HEK293 (cell line): ENCODE results near the gene FBXL7.

ENCODE experiments used
- CTCF ChIA-PET: fragments of 350-600 bp; formaldehyde crosslinking; extraction: SDS; loops from one replicate; lab custom pipeline; 2021; ENCODE audit warnings: antibody characterized with exemption; lab: Yijun Ruan, JAX
- POLR2A ChIA-PET: fragments of 300-600 bp; formaldehyde crosslinking; extraction: SDS; loops from one replicate; lab custom pipeline; 2020; ENCODE audit warnings: antibody characterized with exemption, inconsistent platforms; lab: Yijun Ruan, JAX
- H3K27ac ChIP-seq: fragments of 200-500 bp; sonication (Bioruptor generic); 2 replicates; pipeline ENCODE4 v1.5.1; 2014; ENCODE audit warnings: low read depth, low read length, control low read depth, inconsistent platforms; ENCODE audit errors: extremely low read depth
- H3K36me3 ChIP-seq, 2 experiments: fragments of 200-500 bp in 1 of 2; sonication (Bioruptor generic) in 1 of 2; 1 replicate in 1 of 2; 2 replicates in 1 of 2; pipeline ENCODE4 v1.5.1; 2014 to 2017; ENCODE audit warnings: inconsistent platforms in 2 of 2, low read length in 2 of 2; ENCODE audit not compliant: control insufficient read depth in 2 of 2, insufficient read depth in 1 of 2
- H3K4me1 ChIP-seq: fragments of 200-500 bp; sonication (Bioruptor generic); 2 replicates; pipeline ENCODE4 v1.5.1; 2014; ENCODE audit warnings: mild to moderate bottlenecking, low read length, inconsistent platforms; ENCODE audit not compliant: control insufficient read depth, insufficient read depth
- H3K4me3 ChIP-seq: 2 replicates; pipeline ENCODE4 v1.5.1; 2011; ENCODE audit warnings: low read depth, mild to moderate bottlenecking, control low read depth, low read length, moderate library complexity
- H3K9me3 ChIP-seq: fragments of 200-500 bp; sonication (Bioruptor generic); 2 replicates; pipeline ENCODE4 v1.5.1; 2014; ENCODE audit warnings: low read depth, low read length, inconsistent platforms; ENCODE audit not compliant: control insufficient read depth, insufficient read depth
- HIC1 ChIP-seq: fragments of 450-650 bp; formaldehyde crosslinking; IDR thresholded peaks from 2 replicates; pipeline ENCODE4 v1.5.1; 2016; ENCODE audit warnings: missing biosample characterization, missing genetic modification characterization
- KLF1 ChIP-seq: fragments of 450-650 bp; formaldehyde crosslinking; IDR thresholded peaks from 2 replicates; pipeline ENCODE4 v1.5.1; 2016; ENCODE audit warnings: missing biosample characterization, missing genetic modification characterization
- OSR2 ChIP-seq: fragments of 450-650 bp; formaldehyde crosslinking; IDR thresholded peaks from 2 replicates; pipeline ENCODE4 v1.5.1; 2016; ENCODE audit warnings: missing biosample characterization, missing genetic modification characterization
- PRDM1 ChIP-seq: fragments of 450-650 bp; formaldehyde crosslinking; IDR thresholded peaks from 2 replicates; pipeline ENCODE4; 2016; ENCODE audit warnings: missing biosample characterization, missing genetic modification characterization
- RBAK ChIP-seq: fragments of 450-650 bp; formaldehyde crosslinking; IDR thresholded peaks from 2 replicates; pipeline ENCODE4 v1.5.1; 2016; ENCODE audit warnings: missing biosample characterization, missing genetic modification characterization
- ZBTB44 ChIP-seq: fragments of 450-650 bp; IDR thresholded peaks from 2 replicates; pipeline ENCODE4 v1.5.1; 2018; ENCODE audit warnings: missing biosample characterization, mild to moderate bottlenecking, missing genetic modification characterization
- ZBTB48 ChIP-seq: fragments of 450-650 bp; formaldehyde crosslinking; IDR thresholded peaks from 2 replicates; pipeline ENCODE4 v1.5.1; 2016; ENCODE audit warnings: missing biosample characterization, missing genetic modification characterization
- ZFP3 ChIP-seq: fragments of 450-650 bp; formaldehyde crosslinking; IDR thresholded peaks from 2 replicates; pipeline ENCODE4 v1.5.1; 2016; ENCODE audit warnings: low read depth, missing biosample characterization, missing genetic modification characterization
- ZFP41 ChIP-seq: fragments of 450-650 bp; formaldehyde crosslinking; IDR thresholded peaks from 2 replicates; pipeline ENCODE4 v1.5.1; 2016; ENCODE audit warnings: missing biosample characterization, missing genetic modification characterization, borderline replicate concordance
- ZIC2 ChIP-seq: fragments of 450-650 bp; formaldehyde crosslinking; IDR thresholded peaks from 2 replicates; pipeline ENCODE4 v1.5.1; 2016; ENCODE audit warnings: missing biosample characterization, missing genetic modification characterization
- ZNF10 ChIP-seq: fragments of 450-650 bp; formaldehyde crosslinking; IDR thresholded peaks from 2 replicates; pipeline ENCODE4 v1.5.1; 2017; ENCODE audit warnings: missing biosample characterization, missing genetic modification characterization
- ZNF146 ChIP-seq: fragments of 450-650 bp; formaldehyde crosslinking; IDR thresholded peaks from 2 replicates; pipeline ENCODE4 v1.5.1; 2016; ENCODE audit warnings: missing biosample characterization, missing genetic modification characterization
- ZNF169 ChIP-seq: fragments of 450-650 bp; formaldehyde crosslinking; IDR thresholded peaks from 2 replicates; pipeline ENCODE4 v1.5.1; 2016; ENCODE audit warnings: missing biosample characterization, missing genetic modification characterization
- ZNF174 ChIP-seq: fragments of 450-650 bp; formaldehyde crosslinking; IDR thresholded peaks from 2 replicates; pipeline ENCODE4 v1.5.0; 2017; ENCODE audit warnings: missing biosample characterization, mild to moderate bottlenecking, missing genetic modification characterization
- ZNF202 ChIP-seq: fragments of 450-650 bp; formaldehyde crosslinking; IDR thresholded peaks from 2 replicates; pipeline ENCODE4 v1.5.1; 2016; ENCODE audit warnings: missing biosample characterization, missing genetic modification characterization, borderline replicate concordance
- ZNF223 ChIP-seq: fragments of 450-650 bp; formaldehyde crosslinking; IDR thresholded peaks from 2 replicates; pipeline ENCODE4 v1.5.1; 2016; ENCODE audit warnings: missing biosample characterization, missing genetic modification characterization
- ZNF354C ChIP-seq: fragments of 450-650 bp; formaldehyde crosslinking; IDR thresholded peaks from 2 replicates; pipeline ENCODE4 v1.5.1; 2016; ENCODE audit warnings: missing biosample characterization, missing genetic modification characterization, low read depth, borderline replicate concordance
- ZNF362 ChIP-seq: fragments of 450-650 bp; formaldehyde crosslinking; IDR thresholded peaks from 2 replicates; pipeline ENCODE4 v1.5.1; 2016; ENCODE audit warnings: missing biosample characterization, missing genetic modification characterization
- ZNF391 ChIP-seq: fragments of 450-650 bp; formaldehyde crosslinking; IDR thresholded peaks from 2 replicates; pipeline ENCODE4 v1.5.1; 2016; ENCODE audit warnings: low read depth, missing biosample characterization, missing genetic modification characterization, borderline replicate concordance
- ZNF426 ChIP-seq: fragments of 450-650 bp; formaldehyde crosslinking; IDR thresholded peaks from 2 replicates; pipeline ENCODE4 v1.5.1; 2017; ENCODE audit warnings: missing biosample characterization, missing genetic modification characterization, mild to moderate bottlenecking, inconsistent platforms, moderate library complexity
- ZNF501 ChIP-seq: fragments of 450-650 bp; formaldehyde crosslinking; IDR thresholded peaks from 2 replicates; pipeline ENCODE4 v1.5.1; 2016; ENCODE audit warnings: missing biosample characterization, missing genetic modification characterization
- ZNF558 ChIP-seq: fragments of 450-650 bp; formaldehyde crosslinking; IDR thresholded peaks from 2 replicates; pipeline ENCODE4 v1.5.1; 2016; ENCODE audit warnings: missing biosample characterization, missing genetic modification characterization
- ZNF768 ChIP-seq: fragments of 450-650 bp; formaldehyde crosslinking; IDR thresholded peaks from 2 replicates; pipeline ENCODE4 v1.5.1; 2018; ENCODE audit warnings: missing biosample characterization, mild to moderate bottlenecking, missing genetic modification characterization
- ZNF791 ChIP-seq: fragments of 450-650 bp; formaldehyde crosslinking; IDR thresholded peaks from 2 replicates; pipeline ENCODE4 v1.5.1; 2016; ENCODE audit warnings: missing biosample characterization, missing genetic modification characterization
- ZNF837 ChIP-seq: fragments of 450-650 bp; formaldehyde crosslinking; IDR thresholded peaks from 2 replicates; pipeline ENCODE4 v1.5.1; 2016; ENCODE audit warnings: missing biosample characterization, missing genetic modification characterization

Gene FBXL7

GRCh38 chr5:15472116-15472515, 27.9 kb upstream of the FBXL7 start:
- Histone ChIP-seq H3K36me3 (no peaks in the 10 kb centered on the region), H3K4me3 (no peak overlapping the region), H3K4me1 (no peaks in the 10 kb centered on the region), H3K9me3 (no peaks in the 10 kb centered on the region)
- ChIA-PET POLR2A (interaction anchor here (0.6 kb wide), 1 partner anchor 262 kb away, joined by 4 read pairs; no protein-coding TSS in a partner anchor), CTCF (interaction anchor here (1.0 kb wide), 1 partner anchor 365 kb away, joined by 3 read pairs; no protein-coding TSS in a partner anchor)
- no peak for TF ChIP-seq HIC1 (tag by site-specific recombination)
- no peak for TF ChIP-seq ZBTB44 (tag by site-specific recombination)
- no peak for TF ChIP-seq ZIC2 (tag by site-specific recombination)
- no peak for TF ChIP-seq ZNF791 (tag by site-specific recombination)
- TF ChIP-seq ZFP41: no peak
- TF ChIP-seq, all 188 proteins: peak for 0
- H3K27ac ChIP-seq: no peak overlapping the region

GRCh38 chr5:15474143-15474719, 25.7 kb upstream of the FBXL7 start:
- no peak overlapping the region for H3K4me3 ChIP-seq
- no peak overlapping the region for H3K27ac ChIP-seq
- CTCF ChIA-PET: interaction anchor here (1.0 kb wide), 1 partner anchor 125 kb away, joined by 4 read pairs; no protein-coding TSS in a partner anchor

GRCh38 chr5:15475367-15475766, 24.6 kb upstream of the FBXL7 start:
- CTCF ChIA-PET: interaction anchor here (1.2 kb wide), 1 partner anchor 10 kb away, joined by 4 read pairs; no protein-coding TSS in a partner anchor
- no peak overlapping the region for H3K27ac ChIP-seq
- H3K9me3 ChIP-seq: no peaks in the 10 kb centered on the region
- POLR2A ChIA-PET: no interaction called here
- no peak for TF ChIP-seq RBAK (tag by site-specific recombination)
- TF ChIP-seq ZNF837 (tag by site-specific recombination): no peak
- TF ChIP-seq PRDM1 (tag by site-specific recombination): no peak
- no peak for TF ChIP-seq ZNF10
- TF ChIP-seq ZNF558: no peak
- TF ChIP-seq OSR2 (tag by site-specific recombination): no peak
- no peak for TF ChIP-seq ZNF146 (tag by site-specific recombination)
- no peak for TF ChIP-seq ZNF169 (tag by site-specific recombination)
- no peak for TF ChIP-seq ZNF501 (tag by site-specific recombination)
- no peak for TF ChIP-seq ZNF202 (tag by site-specific recombination)
- no peak for TF ChIP-seq ZNF791 (tag by site-specific recombination)
- TF ChIP-seq ZNF768 (tag by site-specific recombination): no peak
- no peak for TF ChIP-seq ZFP3 (tag by site-specific recombination)
- TF ChIP-seq ZNF223: no peak
- no peak for TF ChIP-seq ZNF391 (tag by site-specific recombination)
- no peak for TF ChIP-seq ZNF362 (tag by site-specific recombination)
- TF ChIP-seq KLF1 (tag by site-specific recombination): no peak
- TF ChIP-seq ZBTB48: no peak
- TF ChIP-seq ZNF426 (tag by site-specific recombination): no peak
- TF ChIP-seq, all 188 proteins: peak for 0
- Histone ChIP-seq H3K4me1 (no peaks in the 10 kb centered on the region), H3K36me3 (no peaks in the 10 kb centered on the region), H3K4me3 (no peak overlapping the region)

More at GRCh38 chr5:15474143-15474719, 25.7 kb upstream of the FBXL7 start:
- H3K36me3 ChIP-seq: no peaks in the 10 kb centered on the region
- H3K9me3 ChIP-seq: no peaks in the 10 kb centered on the region
- H3K4me1 ChIP-seq: no peaks in the 10 kb centered on the region
- TF ChIP-seq ZNF174 (tag by site-specific recombination) (no peak), ZNF354C (tag by site-specific recombination) (no peak)
- POLR2A ChIA-PET: no interaction called here
